Right ventricle myocardium inferior (tissue), 1 donor: Measurements from ENCODE around the gene CCNI. TPM values are rescaled to one million over a fixed set of nuclear protein-coding genes. Genes with fewer than 3 reads are reported as not detected.
"Not testable (repeated sequence)": the region's sequence is repeated elsewhere in the genome, so short reads cannot be mapped to it uniquely, and the experiment has no call there.

Source experiments
- ATAC-seq: fragments of 200-7000 bp; cut with Tn5 transposase; one replicate; pipeline ENCODE4 v1.9.1; 2020; ENCODE audit warnings: mild to moderate bottlenecking, moderate library complexity
- DNase-seq: peaks from one replicate; pipeline ENCODE4 v3.0.0; 2021; ENCODE audit errors: missing footprints
- intact Hi-C: fragments of 100-400 bp; cut with DNase I; formaldehyde crosslinking; loops from one replicate; pipeline ENCODE4 v1.11.0; 2022
- total RNA-seq: library from RNA; stranded (reverse); fragmentation: NEBNext Ultra II Directional; extraction: Animal tissue kit (Norgen Biotek cat#: 25700); gene quantifications from one replicate; pipeline ENCODE4 v1.2.1, GENCODE V29; 2021
- donor health status: DM: no; HTN: yes; CAD: no; lungs with severe emphysema.

Gene CCNI
- total RNA-seq, 1 donor from 2014 or later, result 251 TPM

- DNase-seq (no peak), ATAC-seq (no peak)
- intact Hi-C loops, result loop anchor here (2.0 kb wide), 1 partner anchor 535 kb away; no protein-coding TSS in a partner anchor
Observed at GRCh38 chr4:77045490-77045889, 30.3 kb downstream of the CCNI start.

- DNase-seq (no peak), ATAC-seq (peak; percentile 24)
- intact Hi-C loops, result loop anchor here (2.0 kb wide), 1 partner anchor 534 kb away; no protein-coding TSS in a partner anchor
Observed at GRCh38 chr4:77044461-77045150, 31.2 kb downstream of the CCNI start.

- ATAC-seq, result peak; percentile 70
- intact Hi-C loops, result loop anchor here (2.0 kb wide), 1 partner anchor 533 kb away; no protein-coding TSS in a partner anchor
- DNase-seq, result no peak
Observed at GRCh38 chr4:77043507-77044136, 32.2 kb downstream of the CCNI start.

- ATAC-seq, result no peak
- intact Hi-C loops, result no loop called here
- DNase-seq, result no peak
Observed at GRCh38 chr4:77040854-77041725, 34.7 kb downstream of the CCNI start.

- ATAC-seq (no peak), DNase-seq (no peak)
- intact Hi-C loops, result no loop called here
Observed at GRCh38 chr4:77040270-77040669, 35.5 kb downstream of the CCNI start.

- intact Hi-C loops, result no loop called here
- DNase-seq (no peak), ATAC-seq (no peak)
Observed at GRCh38 chr4:77039796-77040195, 36.0 kb downstream of the CCNI start.

GRCh38 chr4:77037736-77038135, 38.1 kb downstream of the CCNI start:
- DNase-seq (no peak), ATAC-seq (no peak)
- intact Hi-C loops, result no loop called here

- intact Hi-C loops, ATAC-seq, DNase-seq: not testable (repeated sequence)
Observed at GRCh38 chr4:77037168-77037567, 38.6 kb downstream of the CCNI start.

GRCh38 chr4:77036206-77036605, 39.6 kb downstream of the CCNI start:
- DNase-seq (no peak), ATAC-seq (no peak)
- intact Hi-C loops, result no loop called here

- intact Hi-C loops, result no loop called here
- no peak for ATAC-seq
Observed at GRCh38 chr4:77035153-77035552, 40.6 kb downstream of the CCNI start.

GRCh38 chr4:77031544-77031943, 44.2 kb downstream of the CCNI start:
- intact Hi-C loops, result no loop called here
- no peak for DNase-seq
- no peak for ATAC-seq

More at GRCh38 chr4:77035153-77035552, 40.6 kb downstream of the CCNI start:
- DNase-seq, result no peak

- intact Hi-C loops, ATAC-seq, DNase-seq: not testable (repeated sequence)
Observed at GRCh38 chr4:77029757-77030156, 46.0 kb downstream of the CCNI start.

- DNase-seq (no peak), ATAC-seq (no peak)
- intact Hi-C loops, result no loop called here
Observed at GRCh38 chr4:77028246-77028645, 47.5 kb downstream of the CCNI start.

- DNase-seq (no peak), ATAC-seq (no peak)
- intact Hi-C loops, result no loop called here
Observed at GRCh38 chr4:77026322-77026704, 49.5 kb downstream of the CCNI start.

GRCh38 chr4:77025643-77026321, 50.0 kb downstream of the CCNI start:
- no peak for DNase-seq
- ATAC-seq, result no peak
- intact Hi-C loops, result no loop called here

- intact Hi-C loops, result no loop called here
- no peak for ATAC-seq
Observed at GRCh38 chr4:77023920-77024319, 51.9 kb downstream of the CCNI start.

GRCh38 chr4:77022560-77023179, 53.1 kb downstream of the CCNI start:
- intact Hi-C loops, result no loop called here
- ATAC-seq (no peak), DNase-seq (no peak)

More at GRCh38 chr4:77023920-77024319, 51.9 kb downstream of the CCNI start:
- no peak for DNase-seq

- ATAC-seq (peak; percentile 70), DNase-seq (no peak)
- intact Hi-C loops, result no loop called here
Observed at GRCh38 chr4:77021614-77022089, 54.1 kb downstream of the CCNI start.
